Peyer's patch (tissue), 4 donors: ENCODE results near the gene TGM5. TPM values are rescaled to one million over a fixed set of nuclear protein-coding genes. Genes with fewer than 3 reads are reported as not detected.
"Not testable (repeated sequence)": the region's sequence is repeated elsewhere in the genome, so short reads cannot be mapped to it uniquely, and the experiment has no call there.

Source experiments
- DNase-seq, 3 donors: peaks; one replicate each; pipeline ENCODE4 v3.0.0-alpha.2; 2017 to 2019
- H3K27ac ChIP-seq, 4 donors: fragments of 200-600 bp; sonication (generic); one replicate each; pipeline ENCODE4 v1.5.1; 2016 to 2019
- H3K27me3 ChIP-seq, 2 donors: fragments of 200-600 bp; sonication (generic); one replicate each; pipeline ENCODE4 v1.5.1; 2019
- H3K36me3 ChIP-seq, 3 donors: fragments of 200-600 bp; sonication (generic); one replicate each; pipeline ENCODE4 v1.5.1; 2016 to 2019
- H3K4me1 ChIP-seq, 4 donors: fragments of 200-600 bp; sonication (generic); one replicate each; pipeline ENCODE4 v1.5.1; 2016 to 2019
- H3K4me3 ChIP-seq, 4 donors: fragments of 200-600 bp; sonication (generic); 1 replicate in 3 of 4; 2 replicates in 1 of 4; pipeline ENCODE4 v1.5.1; 2016 to 2019; ENCODE audit warnings: mild to moderate bottlenecking in 1 of 4
- H3K9me3 ChIP-seq, 4 donors: fragments of 200-600 bp; sonication (generic); one replicate each; pipeline ENCODE4 v1.5.1; 2016 to 2019; ENCODE audit warnings: mild to moderate bottlenecking in 1 of 4
- CTCF ChIP-seq, 6 experiments: fragments of 450-650 bp in 4 of 6; fragments of 200-600 bp in 2 of 6; sonication (generic) in 1 of 6; IDR thresholded peaks; one replicate each; pipeline ENCODE4 v1.5.1; 2017 to 2019; ENCODE audit warnings: antibody characterized with exemption in 6 of 6, mild to moderate bottlenecking in 3 of 6, moderate library complexity in 1 of 6
- POLR2A ChIP-seq, 2 donors: fragments of 450-650 bp; IDR thresholded peaks; one replicate each; pipeline ENCODE4 v1.5.1; 2017; ENCODE audit warnings: antibody characterized with exemption in 2 of 2, mild to moderate bottlenecking in 2 of 2, moderate library complexity in 2 of 2
- total RNA-seq, 4 donors: library from RNA; depleted of rRNA; stranded (reverse); fragments of >200 nt; gene quantifications; one replicate each; pipeline ENCODE4 v1.1.0, GENCODE V29; 2016

The TGM5 gene
- total RNA-seq, 4 donors from 2014 or later, result not detected

GRCh38 chr15:43299411-43299810 lies 32.7 kb upstream of the TGM5 start:
- Histone ChIP-seq H3K27me3 (no peaks in the 10 kb centered on the region), H3K9me3 (no peaks in the 10 kb centered on the region), H3K4me1 (no peaks in the 10 kb centered on the region), H3K27ac (no peak overlapping the region), H3K4me3 (no peak overlapping the region), H3K36me3 (no peaks in the 10 kb centered on the region)
- DNase-seq, result no peak
- TF ChIP-seq CTCF (IDR thresholded peaks at IDR 0.05), result no peak
- TF ChIP-seq POLR2A (IDR thresholded peaks at IDR 0.05), result no peak

GRCh38 chr15:43294091-43294706 lies 27.5 kb upstream of the TGM5 start:
- Histone ChIP-seq H3K9me3 (no peaks in the 10 kb centered on the region), H3K4me3 (no peak overlapping the region), H3K4me1 (no peaks in the 10 kb centered on the region), H3K27me3 (peaks cover 0 to 5% of the 10 kb centered on the region in 2 donors), H3K27ac (no peak overlapping the region), H3K36me3 (no peaks in the 10 kb centered on the region)
- DNase-seq, result peak in 1 of 3 donors; percentile 14
- TF ChIP-seq CTCF (IDR thresholded peaks at IDR 0.05) (no peak), POLR2A (IDR thresholded peaks at IDR 0.05) (no peak)

- Histone ChIP-seq H3K9me3 (no peaks in the 10 kb centered on the region), H3K4me3 (no peak overlapping the region), H3K36me3 (no peaks in the 10 kb centered on the region), H3K27me3 (peaks cover 0 to 5% of the 10 kb centered on the region in 2 donors), H3K4me1 (no peaks in the 10 kb centered on the region), H3K27ac (no peak overlapping the region)
- TF ChIP-seq CTCF (IDR thresholded peaks at IDR 0.05) (no peak), POLR2A (IDR thresholded peaks at IDR 0.05) (no peak)
- DNase-seq, result peak in 1 of 3 donors; percentile 14
Measured at GRCh38 chr15:43293432-43293831, 26.7 kb upstream of the TGM5 start.

GRCh38 chr15:43292375-43293078 lies 25.8 kb upstream of the TGM5 start:
- Histone ChIP-seq H3K4me1 (no peaks in the 10 kb centered on the region), H3K9me3 (no peaks in the 10 kb centered on the region), H3K27me3 (peaks cover 0 to 5% of the 10 kb centered on the region in 2 donors), H3K27ac (no peak overlapping the region), H3K36me3 (no peaks in the 10 kb centered on the region), H3K4me3 (no peak overlapping the region)
- TF ChIP-seq CTCF (IDR thresholded peaks at IDR 0.05) (no peak), POLR2A (IDR thresholded peaks at IDR 0.05) (no peak)
- DNase-seq, result peak in 1 of 3 donors; percentile 1

GRCh38 chr15:43289656-43290055 lies 22.9 kb upstream of the TGM5 start:
- H3K27me3 ChIP-seq, H3K9me3 ChIP-seq, H3K27ac ChIP-seq, H3K4me3 ChIP-seq, H3K36me3 ChIP-seq, H3K4me1 ChIP-seq, DNase-seq: not testable (repeated sequence)

- Histone ChIP-seq H3K4me3 (no peak overlapping the region), H3K27ac (no peak overlapping the region), H3K27me3 (no peaks in the 10 kb centered on the region), H3K36me3 (no peaks in the 10 kb centered on the region), H3K9me3 (no peaks in the 10 kb centered on the region), H3K4me1 (no peaks in the 10 kb centered on the region)
- TF ChIP-seq CTCF (IDR thresholded peaks at IDR 0.05), result no peak
- TF ChIP-seq POLR2A (IDR thresholded peaks at IDR 0.05), result no peak
- peak in 1 of 3 donors; percentile 11 for DNase-seq
Measured at GRCh38 chr15:43287254-43287653, 20.5 kb upstream of the TGM5 start.
